Trophoblast cell (in vitro differentiated cells and primary cell): ENCODE measurements around the gene BPHL.
"Not testable (repeated sequence)": the region's sequence is repeated elsewhere in the genome, so short reads cannot be mapped to it uniquely, and the experiment has no call there.

ENCODE experiments used
- DNase-seq, 2 donors: peaks; one replicate each; pipeline ENCODE4 v3.0.0-alpha.2; 2016
- H2AFZ ChIP-seq: 2 replicates; pipeline ENCODE4 v1.6.1; 2013; ENCODE audit warnings: low read length, moderate library complexity, mild to moderate bottlenecking; ENCODE audit not compliant: insufficient read depth, poor library complexity
- H2AK5ac ChIP-seq: 2 replicates; pipeline ENCODE4 v1.6.1; 2013; ENCODE audit warnings: mild to moderate bottlenecking, low read length
- H2BK120ac ChIP-seq: 2 replicates; pipeline ENCODE4 v1.6.1; 2013; ENCODE audit warnings: low read length, mild to moderate bottlenecking, moderate library complexity; ENCODE audit not compliant: insufficient read depth, poor library complexity
- H2BK12ac ChIP-seq: 2 replicates; pipeline ENCODE4 v1.6.1; 2013; ENCODE audit warnings: mild to moderate bottlenecking, low read length, moderate library complexity
- H2BK5ac ChIP-seq: 2 replicates; pipeline ENCODE4 v1.6.1; 2013; ENCODE audit warnings: low read length, low read depth, moderate library complexity, mild to moderate bottlenecking; ENCODE audit not compliant: poor library complexity
- H3K14ac ChIP-seq: 2 replicates; pipeline ENCODE4 v1.6.1; 2013; ENCODE audit warnings: mild to moderate bottlenecking, low read length
- H3K18ac ChIP-seq: 2 replicates; pipeline ENCODE4 v1.6.1; 2013; ENCODE audit warnings: mild to moderate bottlenecking, low read length
- H3K23ac ChIP-seq: 2 replicates; pipeline ENCODE4 v1.6.1; 2013; ENCODE audit warnings: low read length
- H3K27ac ChIP-seq: 2 replicates; pipeline ENCODE4 v1.5.1; 2013; ENCODE audit warnings: low read depth, mild to moderate bottlenecking, inconsistent platforms, low read length, moderate library complexity
- H3K27me3 ChIP-seq: 2 replicates; pipeline ENCODE4 v1.6.1; 2013; ENCODE audit warnings: inconsistent platforms, mild to moderate bottlenecking, low read length, moderate library complexity; ENCODE audit not compliant: insufficient read depth
- H3K36me3 ChIP-seq, 2 experiments: 1 replicate in 1 of 2; 2 replicates in 1 of 2; pipeline ENCODE4 v1.6.1; 2013; ENCODE audit warnings: low read length in 2 of 2, mild to moderate bottlenecking in 2 of 2, moderate library complexity in 1 of 2; ENCODE audit not compliant: insufficient read depth in 2 of 2, control insufficient read depth in 1 of 2
- H3K4ac ChIP-seq: 2 replicates; pipeline ENCODE4 v1.6.1; 2013; ENCODE audit warnings: low read depth, mild to moderate bottlenecking, low read length, moderate library complexity
- H3K4me1 ChIP-seq, 2 experiments: 1 replicate in 1 of 2; 2 replicates in 1 of 2; pipeline ENCODE4 v1.6.1; 2013; ENCODE audit warnings: low read length in 2 of 2, mild to moderate bottlenecking in 2 of 2, moderate library complexity in 1 of 2; ENCODE audit not compliant: insufficient read depth in 2 of 2, control insufficient read depth in 1 of 2
- H3K4me2 ChIP-seq: 2 replicates; pipeline ENCODE4 v1.6.1; 2013; ENCODE audit warnings: inconsistent platforms, mild to moderate bottlenecking, low read length, moderate library complexity
- H3K4me3 ChIP-seq: 2 replicates; pipeline ENCODE4 v1.5.1; 2013; ENCODE audit warnings: mild to moderate bottlenecking, low read depth, low read length, inconsistent platforms
- H3K79me1 ChIP-seq: one replicate; pipeline ENCODE4 v1.6.1; 2013; ENCODE audit warnings: low read length
- H3K79me2 ChIP-seq: 2 replicates; pipeline ENCODE4 v1.6.1; 2013; ENCODE audit warnings: low read length, mild to moderate bottlenecking; ENCODE audit not compliant: control insufficient read depth, insufficient read depth, poor library complexity
- H3K9ac ChIP-seq: 2 replicates; pipeline ENCODE4 v1.6.1; 2013; ENCODE audit warnings: mild to moderate bottlenecking, low read length
- H3K9me3 ChIP-seq: 2 replicates; pipeline ENCODE4 v1.6.1; 2013; ENCODE audit warnings: low read depth, mild to moderate bottlenecking, control low read depth, inconsistent platforms, low read length; ENCODE audit not compliant: insufficient read depth
- H4K12ac ChIP-seq: 2 replicates; pipeline ENCODE4 v1.6.1; 2013; ENCODE audit warnings: low read depth, mild to moderate bottlenecking, low read length, moderate library complexity
- H4K8ac ChIP-seq: 2 replicates; pipeline ENCODE4 v1.6.1; 2013; ENCODE audit warnings: low read depth, mild to moderate bottlenecking, low read length, moderate library complexity
- H4K91ac ChIP-seq: one replicate; pipeline ENCODE4 v1.6.1; 2013; ENCODE audit warnings: low read depth, mild to moderate bottlenecking, low read length, moderate library complexity
- WGBS: extraction: QIAGEN DNeasy Blood & Tissue Kit; methylation state at CpG from one replicate; pipeline ENCODE4 v1.1.7; 2013; ENCODE audit warnings: missing lambda C conversion rate; ENCODE audit not compliant: insufficient read length, insufficient coverage; ENCODE audit errors: extremely low coverage; 5-methylcytosine and 5-hydroxymethylcytosine counted together

Gene BPHL

DNA sequence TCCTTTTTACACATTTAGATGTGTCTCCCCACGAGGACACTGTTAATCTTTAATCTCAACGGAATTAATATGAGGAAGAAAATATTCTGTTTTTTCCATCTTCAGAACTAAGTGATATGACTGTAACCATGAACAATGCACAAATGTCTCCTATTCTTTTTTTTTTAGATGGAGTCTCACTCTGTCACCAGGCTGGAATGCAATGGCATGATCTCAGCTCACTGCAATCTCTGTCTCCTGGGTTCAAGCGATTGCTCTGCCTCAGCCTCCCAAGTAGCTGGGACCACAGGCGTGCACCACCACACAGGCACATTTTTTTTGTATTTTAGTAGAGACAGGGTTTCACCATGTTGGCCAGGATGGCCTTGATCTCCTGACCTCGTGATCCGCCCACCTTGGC, 19.4 kb downstream of the BPHL start:
- not testable (repeated sequence) for H3K18ac ChIP-seq, H3K27me3 ChIP-seq, H3K9me3 ChIP-seq, H3K9ac ChIP-seq, H2BK12ac ChIP-seq, H4K91ac ChIP-seq, H4K12ac ChIP-seq, H3K23ac ChIP-seq, H3K4me1 ChIP-seq, H2AFZ ChIP-seq, H3K27ac ChIP-seq, H3K4me2 ChIP-seq, H3K79me1 ChIP-seq, H3K79me2 ChIP-seq, H3K14ac ChIP-seq, H3K4me3 ChIP-seq, H2BK120ac ChIP-seq, H2AK5ac ChIP-seq, H3K4ac ChIP-seq, H2BK5ac ChIP-seq, H4K8ac ChIP-seq
- H3K36me3 ChIP-seq: peaks cover 24 to 37% of the 10 kb centered on the region in 2 experiments
- DNase-seq: peak in 1 of 2 donors; percentile 48
- no CpG with 5 or more reads among the region's 6 CpGs for WGBS

DNA sequence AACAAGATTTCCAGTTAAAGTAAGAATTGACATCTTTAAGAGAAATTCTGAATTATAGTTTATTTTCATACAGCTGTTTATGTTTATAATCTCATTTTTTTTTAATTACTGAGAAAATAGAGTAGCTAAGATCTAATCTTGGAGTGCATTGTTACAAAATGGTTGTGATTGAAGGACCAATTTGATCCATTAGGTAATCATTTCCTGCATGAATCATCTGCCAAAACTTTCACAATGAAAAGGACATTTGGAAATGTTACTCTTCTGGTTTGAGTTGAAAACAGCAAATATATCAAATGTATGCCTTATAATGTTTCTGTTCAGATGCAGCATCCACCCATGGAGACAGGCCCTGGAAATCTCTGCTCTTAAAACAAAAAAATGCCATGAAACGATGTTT, 19.8 kb downstream of the BPHL start:
- Histone ChIP-seq H4K12ac (no peak overlapping the region), H3K4me2 (no peak overlapping the region), H3K27ac (no peak overlapping the region), H3K9ac (no peak overlapping the region), H3K36me3 (peaks cover 21 to 35% of the 10 kb centered on the region in 2 experiments), H3K27me3 (no peaks in the 10 kb centered on the region), H3K79me1 (no peaks in the 10 kb centered on the region), H2BK12ac (no peak overlapping the region), H3K23ac (no peak overlapping the region), H2BK120ac (no peak overlapping the region), H2AK5ac (no peak overlapping the region), H3K14ac (no peak overlapping the region), H2BK5ac (no peak overlapping the region), H4K8ac (no peak overlapping the region), H2AFZ (no peak overlapping the region), H3K4me1 (no peaks in the 10 kb centered on the region), H3K79me2 (no peaks in the 10 kb centered on the region), H3K4me3 (no peak overlapping the region), H3K4ac (no peak overlapping the region), H3K9me3 (no peaks in the 10 kb centered on the region), H4K91ac (no peak overlapping the region), H3K18ac (no peak overlapping the region)
- peak in 1 of 2 donors; percentile 77 for DNase-seq
- no CpG with 5 or more reads among the region's 1 CpG for WGBS

DNA sequence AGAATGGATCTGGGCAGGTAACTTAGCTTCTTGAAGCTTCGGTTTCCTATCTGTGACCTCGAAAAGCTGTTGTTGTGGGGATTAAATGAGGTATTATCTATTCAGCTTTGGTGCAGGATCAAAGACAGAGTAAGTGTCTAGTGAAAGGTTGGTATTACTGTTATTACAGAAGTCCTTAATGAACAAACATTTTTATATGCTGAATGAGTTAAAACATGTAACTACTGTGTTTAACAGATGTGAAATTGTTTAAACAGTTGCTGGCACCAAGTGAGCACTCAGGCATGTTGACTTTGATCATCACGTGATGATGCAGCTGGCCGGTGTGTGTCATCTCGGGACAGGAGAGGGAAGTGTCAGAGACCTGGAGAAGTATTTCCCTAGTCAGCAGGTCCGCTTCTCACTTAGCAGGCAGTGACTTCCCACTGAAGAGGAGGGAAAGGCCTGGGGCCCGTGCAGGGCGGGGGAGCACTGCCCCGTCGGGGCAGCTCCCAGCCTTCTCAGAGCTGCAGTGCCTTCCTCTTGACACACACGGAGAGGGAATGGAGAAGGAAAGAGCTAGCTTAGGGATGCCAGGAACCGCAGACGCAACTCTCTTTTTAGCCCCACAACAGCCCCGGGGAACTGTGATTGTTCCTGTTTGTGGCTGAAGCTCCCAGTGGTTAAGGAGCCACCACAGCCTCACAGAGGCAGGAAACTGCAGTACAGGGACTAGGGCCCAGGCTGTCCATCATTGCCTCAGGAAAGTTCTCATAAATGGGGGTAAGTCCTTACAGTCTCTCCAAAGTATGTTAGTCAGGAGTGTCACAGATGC, 20.8 kb downstream of the BPHL start:
- H2BK120ac ChIP-seq: no peak overlapping the region
- no peaks in the 10 kb centered on the region for H3K9me3 ChIP-seq
- WGBS: no CpG with 5 or more reads among the region's 14 CpGs
- H3K4me2 ChIP-seq: no peak overlapping the region
- no peaks in the 10 kb centered on the region for H3K79me2 ChIP-seq
- H3K27me3 ChIP-seq: no peaks in the 10 kb centered on the region
- no peak overlapping the region for H4K91ac ChIP-seq
- H2AK5ac ChIP-seq: no peak overlapping the region
- H4K12ac ChIP-seq: no peak overlapping the region
- no peak overlapping the region for H3K23ac ChIP-seq
- no peak overlapping the region for H3K27ac ChIP-seq
- peaks cover 21 to 38% of the 10 kb centered on the region in 2 experiments for H3K36me3 ChIP-seq
- no peak overlapping the region for H2BK12ac ChIP-seq
- no peak overlapping the region for H3K4me3 ChIP-seq
- H2BK5ac ChIP-seq: no peak overlapping the region
- H4K8ac ChIP-seq: no peak overlapping the region
- no peaks in the 10 kb centered on the region for H3K79me1 ChIP-seq
- no peak overlapping the region for H2AFZ ChIP-seq
- H3K4me1 ChIP-seq: no peaks in the 10 kb centered on the region
- no peak overlapping the region for H3K4ac ChIP-seq
- DNase-seq: peak; percentile 79 to 87
- H3K18ac ChIP-seq: no peak overlapping the region
- no peak overlapping the region for H3K14ac ChIP-seq
- H3K9ac ChIP-seq: no peak overlapping the region

DNA sequence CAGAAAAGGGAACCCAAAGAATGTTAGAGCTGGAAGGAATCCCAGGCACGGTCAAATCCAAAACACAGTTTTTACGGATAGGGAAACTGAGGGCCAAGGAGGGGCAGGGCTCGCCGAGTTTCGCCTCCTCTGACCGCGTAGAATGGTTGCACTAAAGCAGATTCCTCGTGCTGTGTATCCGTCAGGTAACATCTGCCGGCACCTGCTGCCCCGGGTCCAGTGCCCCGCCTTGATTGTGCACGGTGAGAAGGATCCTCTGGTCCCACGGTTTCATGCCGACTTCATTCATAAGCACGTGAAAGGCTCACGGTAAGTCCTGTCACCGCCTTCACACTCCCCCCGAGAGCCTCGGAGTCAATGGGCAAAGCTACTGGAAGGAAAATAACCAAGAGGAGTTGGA, 21.7 kb downstream of the BPHL start:
- WGBS: no CpG with 5 or more reads among the region's 20 CpGs
- Histone ChIP-seq H3K4me1 (no peaks in the 10 kb centered on the region), H2AFZ (no peak overlapping the region), H3K14ac (no peak overlapping the region), H3K4me3 (no peak overlapping the region), H2BK5ac (no peak overlapping the region), H4K8ac (no peak overlapping the region), H3K9me3 (no peaks in the 10 kb centered on the region), H3K27ac (no peak overlapping the region), H2BK120ac (no peak overlapping the region), H2BK12ac (no peak overlapping the region), H3K27me3 (no peaks in the 10 kb centered on the region), H3K9ac (no peak overlapping the region), H3K23ac (no peak overlapping the region), H3K79me2 (no peaks in the 10 kb centered on the region), H4K91ac (no peak overlapping the region), H3K79me1 (no peaks in the 10 kb centered on the region), H4K12ac (no peak overlapping the region), H3K18ac (no peak overlapping the region), H2AK5ac (no peak overlapping the region), H3K4ac (no peak overlapping the region), H3K4me2 (no peak overlapping the region), H3K36me3 (peaks cover 25 to 38% of the 10 kb centered on the region in 2 experiments)
- no peak for DNase-seq
